Mucosa of rectum (tissue), 2 donors: Measurements from ENCODE around the gene PRDX5.

ENCODE experiments used
- H3K27ac ChIP-seq, 2 donors: one replicate each; pipeline ENCODE4 v1.7.0; 2013; ENCODE audit warnings: inconsistent platforms in 2 of 2, low read depth in 2 of 2, low read length in 2 of 2
- H3K27me3 ChIP-seq, 2 donors: one replicate each; pipeline ENCODE4 v1.7.0; 2013; ENCODE audit warnings: low read length in 2 of 2; ENCODE audit not compliant: control insufficient read depth in 2 of 2, insufficient read depth in 2 of 2
- H3K36me3 ChIP-seq, 2 donors: one replicate each; pipeline ENCODE4 v1.7.0; 2013; ENCODE audit warnings: low read length in 2 of 2; ENCODE audit not compliant: control insufficient read depth in 2 of 2, insufficient read depth in 2 of 2
- H3K4me1 ChIP-seq, 2 donors: one replicate each; pipeline ENCODE4 v1.7.0; 2013; ENCODE audit warnings: low read length in 2 of 2, mild to moderate bottlenecking in 1 of 2; ENCODE audit not compliant: control insufficient read depth in 2 of 2, insufficient read depth in 2 of 2
- H3K4me3 ChIP-seq, 2 donors: one replicate each; pipeline ENCODE4 v1.7.0; 2013; ENCODE audit warnings: low read length in 2 of 2
- H3K9ac ChIP-seq, 2 donors: one replicate each; pipeline ENCODE4 v1.7.0; 2013; ENCODE audit warnings: low read length in 2 of 2, low read depth in 1 of 2, mild to moderate bottlenecking in 1 of 2
- H3K9me3 ChIP-seq, 2 donors: one replicate each; pipeline ENCODE4 v1.7.0; 2013; ENCODE audit warnings: low read length in 2 of 2; ENCODE audit not compliant: control insufficient read depth in 2 of 2
- donor health status: healthy.
- donor health status: Normal muscosa, but diverticular disease.

The PRDX5 gene

GRCh38 chr11:64364435-64364834, 46.5 kb downstream of the PRDX5 start:
- Histone ChIP-seq H3K4me1 (peaks cover 10% of the 10 kb centered on the region in 2 donors), H3K27me3 (no peaks in the 10 kb centered on the region), H3K36me3 (peaks cover 27 to 41% of the 10 kb centered on the region in 2 donors), H3K9me3 (no peaks in the 10 kb centered on the region), H3K4me3 (no peak overlapping the region), H3K27ac (no peak overlapping the region), H3K9ac (no peak overlapping the region)

- peaks cover 32 to 45% of the 10 kb centered on the region in 2 donors for H3K36me3 ChIP-seq
- peaks cover 6 to 7% of the 10 kb centered on the region in 2 donors for H3K4me1 ChIP-seq
- no peaks in the 10 kb centered on the region for H3K9me3 ChIP-seq
- H3K27ac ChIP-seq, result no peak overlapping the region
- H3K4me3 ChIP-seq, result no peak overlapping the region
- no peak overlapping the region for H3K9ac ChIP-seq
- no peaks in the 10 kb centered on the region for H3K27me3 ChIP-seq
These were observed 47.0 kb downstream of the PRDX5 start for GRCh38 chr11:64364911-64365310.

- H3K36me3 ChIP-seq, result peaks cover 27 to 40% of the 10 kb centered on the region in 2 donors
- H3K4me1 ChIP-seq, result no peaks in the 10 kb centered on the region
- no peaks in the 10 kb centered on the region for H3K27me3 ChIP-seq
- H3K9ac ChIP-seq, result no peak overlapping the region
- H3K4me3 ChIP-seq, result no peak overlapping the region
- no peak overlapping the region for H3K27ac ChIP-seq
- no peaks in the 10 kb centered on the region for H3K9me3 ChIP-seq
These were observed 48.8 kb downstream of the PRDX5 start for GRCh38 chr11:64366751-64367150.

- no peaks in the 10 kb centered on the region for H3K4me1 ChIP-seq
- no peak overlapping the region for H3K9ac ChIP-seq
- H3K27ac ChIP-seq, result no peak overlapping the region
- no peak overlapping the region for H3K4me3 ChIP-seq
- peaks cover 17 to 29% of the 10 kb centered on the region in 2 donors for H3K36me3 ChIP-seq
- H3K9me3 ChIP-seq, result no peaks in the 10 kb centered on the region
- H3K27me3 ChIP-seq, result no peaks in the 10 kb centered on the region
These were observed 50.2 kb downstream of the PRDX5 start for GRCh38 chr11:64367931-64368672.

GRCh38 chr11:64368673-64369074, 50.8 kb downstream of the PRDX5 start:
- peaks cover 0 to 2% of the 10 kb centered on the region in 2 donors for H3K4me1 ChIP-seq
- no peak overlapping the region for H3K27ac ChIP-seq
- no peaks in the 10 kb centered on the region for H3K27me3 ChIP-seq
- H3K9me3 ChIP-seq, result no peaks in the 10 kb centered on the region
- no peak overlapping the region for H3K4me3 ChIP-seq
- no peak overlapping the region for H3K9ac ChIP-seq
- peaks cover 17 to 24% of the 10 kb centered on the region in 2 donors for H3K36me3 ChIP-seq

- H3K4me1 ChIP-seq, result peaks cover 0 to 2% of the 10 kb centered on the region in 2 donors
- H3K27ac ChIP-seq, result no peak overlapping the region
- H3K9ac ChIP-seq, result no peak overlapping the region
- no peaks in the 10 kb centered on the region for H3K9me3 ChIP-seq
- H3K27me3 ChIP-seq, result no peaks in the 10 kb centered on the region
- H3K36me3 ChIP-seq, result peaks cover 17 to 22% of the 10 kb centered on the region in 2 donors
- H3K4me3 ChIP-seq, result no peak overlapping the region
These were observed 51.8 kb downstream of the PRDX5 start for GRCh38 chr11:64369440-64370421.

- Histone ChIP-seq H3K9me3 (no peaks in the 10 kb centered on the region), H3K27me3 (no peaks in the 10 kb centered on the region), H3K4me3 (no peak overlapping the region), H3K36me3 (peaks cover 14 to 15% of the 10 kb centered on the region in 2 donors), H3K27ac (no peak overlapping the region), H3K4me1 (peaks cover 0 to 2% of the 10 kb centered on the region in 2 donors), H3K9ac (no peak overlapping the region)
These were observed 53.3 kb downstream of the PRDX5 start for GRCh38 chr11:64371201-64371600.
